CD4-positive, alpha-beta T cell treated with Interleukin-12 subunit alpha and Interleukin-12 subunit beta, for 1 hour (primary cell): ENCODE measurements around the gene TRIP10.

Experiments
- DNase-seq: peaks from one replicate; pipeline ENCODE4 v3.0.0-alpha.2; 2020

Gene TRIP10

GRCh38 chr19:6729573-6730152 lies 9.8 kb upstream of the TRIP10 start:
- no peak for DNase-seq

- DNase-seq = peak; percentile 28
These were observed 9.2 kb upstream of the TRIP10 start for GRCh38 chr19:6730153-6730804.

GRCh38 chr19:6730941-6731670 lies 8.4 kb upstream of the TRIP10 start:
- no peak for DNase-seq

GRCh38 chr19:6731822-6732221 lies 7.7 kb upstream of the TRIP10 start:
- DNase-seq = no peak

- DNase-seq = no peak
These were observed 6.6 kb upstream of the TRIP10 start for GRCh38 chr19:6732803-6733337.

GRCh38 chr19:6733338-6734095 lies 6.0 kb upstream of the TRIP10 start:
- no peak for DNase-seq

- no peak for DNase-seq
These were observed 5.3 kb upstream of the TRIP10 start for GRCh38 chr19:6734096-6734696.

- no peak for DNase-seq
These were observed 4.1 kb upstream of the TRIP10 start for GRCh38 chr19:6735181-6735911.

GRCh38 chr19:6736169-6736916 lies 3.1 kb upstream of the TRIP10 start:
- peak; percentile 81 for DNase-seq

- DNase-seq = no peak
These were observed 2.6 kb upstream of the TRIP10 start for GRCh38 chr19:6736917-6737283.

- DNase-seq = peak; percentile 100
These were observed 2.1 kb upstream of the TRIP10 start, which contains the start of gene GPR108 for GRCh38 chr19:6737284-6737872. Gene GPR108, minus strand, starts transcription at chr19:6737580. Its CDS starts 4 bp downstream, at chr19:6737576.

GRCh38 chr19:6737873-6738786 lies 1.4 kb upstream of the TRIP10 start:
- peak; percentile 84 for DNase-seq

- DNase-seq = peak; percentile 36
These were observed 592 bp upstream of the TRIP10 start for GRCh38 chr19:6738787-6739389.

GRCh38 chr19:6739883-6740588 lies 556 bp downstream of the TRIP10 start:
- DNase-seq = no peak

GRCh38 chr19:6740589-6741343 lies 1.3 kb downstream of the TRIP10 start:
- no peak for DNase-seq

GRCh38 chr19:6743066-6743465 lies 3.6 kb downstream of the TRIP10 start:
- DNase-seq = no peak

GRCh38 chr19:6743714-6744380 lies 4.4 kb downstream of the TRIP10 start:
- no peak for DNase-seq
